Body of pancreas (tissue), 4 donors: ENCODE results near the gene BCO2. TPM values are rescaled to one million over a fixed set of nuclear protein-coding genes. Genes with fewer than 3 reads are reported as not detected.

ENCODE experiments used
- ATAC-seq: fragments of 150-250 bp; one replicate; pipeline ENCODE4 v1.9.1; 2016
- DNase-seq, 4 donors: peaks; one replicate each; pipeline ENCODE4 v3.0.0-alpha.2; 2019
- H3K27ac ChIP-seq, 4 donors: fragments of 200-600 bp; sonication (generic); 1 replicate in 3 of 4; 2 replicates in 1 of 4; pipeline versions ENCODE4 v1.5.1 to v1.6.1; 2016 to 2019; ENCODE audit warnings: mild to moderate bottlenecking in 1 of 4, mixed read lengths in 1 of 4, moderate library complexity in 1 of 4
- H3K27me3 ChIP-seq, 2 donors: fragments of 200-600 bp; sonication (generic); one replicate each; pipeline ENCODE4 v1.6.0; 2016; ENCODE audit warnings: mild to moderate bottlenecking in 1 of 2
- H3K36me3 ChIP-seq, 2 donors: fragments of 200-600 bp; sonication (generic); replicated peaks in 1 of 2; 2 replicates each; pipeline ENCODE4 v1.5.1; 2016; ENCODE audit warnings: low read depth in 2 of 2; ENCODE audit not compliant: insufficient read depth in 1 of 2
- H3K4me1 ChIP-seq: fragments of 200-600 bp; sonication (generic); one replicate; pipeline ENCODE4 v1.6.0; 2016
- H3K4me3 ChIP-seq, 2 donors: fragments of 200-600 bp; sonication (generic); 1 replicate in 1 of 2; 2 replicates in 1 of 2; pipeline ENCODE4 v1.5.1; 2016 to 2019
- H3K9me3 ChIP-seq, 3 donors: fragments of 200-600 bp; sonication (generic); 1 replicate in 2 of 3; 2 replicates in 1 of 3; pipeline ENCODE4 v1.5.1; 2016
- POLR2A ChIP-seq, 3 donors: fragments of 450-650 bp; IDR thresholded peaks; one replicate each; pipeline ENCODE4 v1.6.1; 2016; ENCODE audit warnings: antibody characterized with exemption in 3 of 3, mild to moderate bottlenecking in 2 of 3
- WGBS, 2 donors: methylation state at CpG; one replicate each; pipeline ENCODE4 v1.1.5; 2017; 5-methylcytosine and 5-hydroxymethylcytosine counted together
- intact Hi-C: fragments of 100-400 bp; cut with DNase I; formaldehyde crosslinking; loops from one replicate; pipeline ENCODE4 v1.15.1; 2023
- total RNA-seq, 2 donors: library from RNA; depleted of rRNA; stranded (reverse); fragments of >200 nt; gene quantifications; one replicate each; pipeline ENCODE4 v1.1.0, GENCODE V29; 2016
- TF ChIP-seq, protein P1 (sequence below), 7 experiments: fragments of 450-650 bp in 4 of 7; fragments of 200-600 bp in 3 of 7; sonication (generic) in 3 of 7; IDR thresholded peaks; one replicate each; pipeline ENCODE4 v1.5.1; 2016 to 2019; ENCODE audit warnings: antibody characterized with exemption in 7 of 7

BCO2 gene
- total RNA-seq, 2 donors from 2014 or later: 3.6 to 4.2 TPM

GRCh38 chr11:112235750-112236390, 60.6 kb downstream of the BCO2 start:
- 88 to 94% methylated on average over 8 of the region's 8 CpGs for WGBS, 2 donors
- H3K36me3 ChIP-seq: peaks cover 0 to 12% of the 10 kb centered on the region in 2 donors

DNA sequence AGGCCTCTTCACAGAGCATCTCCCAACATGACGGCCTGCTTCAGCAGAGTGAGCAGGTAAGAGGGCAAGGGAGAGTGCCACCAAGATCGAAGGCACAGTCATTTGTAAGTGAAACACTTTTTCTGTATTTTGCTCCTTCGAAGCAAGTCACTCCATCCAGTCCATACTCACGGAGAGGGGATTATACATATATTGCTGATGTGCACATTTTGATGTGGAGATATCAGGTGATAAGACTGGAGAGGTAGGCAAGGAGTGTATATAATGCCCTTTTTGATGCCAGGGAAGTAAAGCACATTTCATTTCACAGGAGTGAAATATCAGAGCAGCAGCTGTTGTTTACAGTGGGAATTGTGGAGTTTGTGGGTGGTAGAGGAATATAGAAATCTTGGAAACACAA, 62.1 kb downstream of the BCO2 start:
- H3K9me3 ChIP-seq: no peaks in the 10 kb centered on the region
- no peaks in the 10 kb centered on the region for H3K4me1 ChIP-seq
- ATAC-seq (no peak), DNase-seq (no peak)
- WGBS, 2 donors: 91 to 94% methylated on average over 4 of the region's 4 CpGs
- no peak overlapping the region for H3K4me3 ChIP-seq
- TF ChIP-seq POLR2A (IDR thresholded peaks at IDR 0.05): no peak
- TF ChIP-seq, protein P1, sequence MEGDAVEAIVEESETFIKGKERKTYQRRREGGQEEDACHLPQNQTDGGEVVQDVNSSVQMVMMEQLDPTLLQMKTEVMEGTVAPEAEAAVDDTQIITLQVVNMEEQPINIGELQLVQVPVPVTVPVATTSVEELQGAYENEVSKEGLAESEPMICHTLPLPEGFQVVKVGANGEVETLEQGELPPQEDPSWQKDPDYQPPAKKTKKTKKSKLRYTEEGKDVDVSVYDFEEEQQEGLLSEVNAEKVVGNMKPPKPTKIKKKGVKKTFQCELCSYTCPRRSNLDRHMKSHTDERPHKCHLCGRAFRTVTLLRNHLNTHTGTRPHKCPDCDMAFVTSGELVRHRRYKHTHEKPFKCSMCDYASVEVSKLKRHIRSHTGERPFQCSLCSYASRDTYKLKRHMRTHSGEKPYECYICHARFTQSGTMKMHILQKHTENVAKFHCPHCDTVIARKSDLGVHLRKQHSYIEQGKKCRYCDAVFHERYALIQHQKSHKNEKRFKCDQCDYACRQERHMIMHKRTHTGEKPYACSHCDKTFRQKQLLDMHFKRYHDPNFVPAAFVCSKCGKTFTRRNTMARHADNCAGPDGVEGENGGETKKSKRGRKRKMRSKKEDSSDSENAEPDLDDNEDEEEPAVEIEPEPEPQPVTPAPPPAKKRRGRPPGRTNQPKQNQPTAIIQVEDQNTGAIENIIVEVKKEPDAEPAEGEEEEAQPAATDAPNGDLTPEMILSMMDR (IDR thresholded peaks at IDR 0.05): no peak
- H3K27me3 ChIP-seq: no peaks in the 10 kb centered on the region
- peaks cover 0 to 12% of the 10 kb centered on the region in 2 donors for H3K36me3 ChIP-seq
- no peak overlapping the region for H3K27ac ChIP-seq
- intact Hi-C loops: no loop called here

More at GRCh38 chr11:112235750-112236390, 60.6 kb downstream of the BCO2 start:
- TF ChIP-seq POLR2A (IDR thresholded peaks at IDR 0.05): no peak
- TF ChIP-seq, protein P1 (IDR thresholded peaks at IDR 0.05): no peak
- H3K27ac ChIP-seq: no peak overlapping the region
- H3K27me3 ChIP-seq: no peaks in the 10 kb centered on the region
- intact Hi-C loops: no loop called here
- H3K4me1 ChIP-seq: no peaks in the 10 kb centered on the region
- H3K4me3 ChIP-seq: no peak overlapping the region
- DNase-seq: no peak
- no peak for ATAC-seq
- H3K9me3 ChIP-seq: no peaks in the 10 kb centered on the region

DNA sequence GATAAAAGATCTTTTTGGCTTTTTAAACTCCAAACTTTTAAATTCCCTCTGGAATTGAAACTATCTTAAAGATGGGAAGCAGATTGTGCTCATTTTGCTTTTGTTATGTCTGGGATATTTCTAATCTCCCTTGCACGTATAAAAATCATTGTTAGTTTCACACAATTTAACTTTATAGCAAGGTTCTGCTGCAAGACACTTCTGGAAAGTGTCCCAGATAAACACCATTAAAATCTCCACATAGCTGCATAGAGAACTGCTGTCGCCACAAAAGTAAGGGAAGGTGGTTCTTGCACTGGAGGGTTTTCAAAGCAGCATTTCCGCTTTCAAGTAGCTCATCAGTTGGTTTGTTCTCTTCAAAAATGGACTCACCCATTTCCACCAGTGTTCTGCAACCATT, 62.7 kb downstream of the BCO2 start:
- no peak overlapping the region for H3K4me3 ChIP-seq
- intact Hi-C loops: no loop called here
- no peaks in the 10 kb centered on the region for H3K27me3 ChIP-seq
- TF ChIP-seq, protein P1 (IDR thresholded peaks at IDR 0.05): no peak
- TF ChIP-seq POLR2A (IDR thresholded peaks at IDR 0.05): no peak
- H3K9me3 ChIP-seq: no peaks in the 10 kb centered on the region
- no peak overlapping the region for H3K27ac ChIP-seq
- ATAC-seq (no peak), DNase-seq (no peak)
- peaks cover 0 to 14% of the 10 kb centered on the region in 2 donors for H3K36me3 ChIP-seq
- no peaks in the 10 kb centered on the region for H3K4me1 ChIP-seq
- 90 to 95% methylated on average over 3 of the region's 3 CpGs for WGBS, 2 donors

DNA sequence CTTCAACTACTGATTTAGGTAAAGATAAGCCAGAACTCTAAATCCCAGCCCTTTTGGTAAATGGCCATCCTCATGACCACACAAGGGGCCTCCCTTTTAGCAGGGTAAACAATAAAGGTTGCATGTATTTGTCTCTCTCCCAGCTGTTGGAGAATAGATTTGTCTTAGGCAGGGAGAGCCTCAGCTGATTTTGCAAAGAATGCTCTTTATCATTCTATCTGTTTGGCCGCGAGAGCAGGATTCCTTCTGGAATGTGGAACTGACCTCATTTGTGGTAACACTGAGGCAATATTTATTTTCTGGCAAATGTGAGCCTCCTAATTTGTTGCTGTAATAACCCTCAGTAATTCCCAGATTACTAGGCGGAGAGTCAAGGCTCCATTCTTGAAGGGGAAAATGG, 66.2 kb downstream of the BCO2 start:
- H3K4me1 ChIP-seq: no peaks in the 10 kb centered on the region
- intact Hi-C loops: no loop called here
- H3K4me3 ChIP-seq: no peak overlapping the region
- ATAC-seq (peak; percentile 55), DNase-seq (peak in 1 of 4 donors; percentile 19)
- no peaks in the 10 kb centered on the region for H3K27me3 ChIP-seq
- WGBS, 2 donors: 54 to 73% methylated on average over 3 of the region's 3 CpGs
- H3K27ac ChIP-seq: no peak overlapping the region
- TF ChIP-seq, protein P1 (IDR thresholded peaks at IDR 0.05): no peak
- TF ChIP-seq POLR2A (IDR thresholded peaks at IDR 0.05): no peak
- H3K36me3 ChIP-seq: peaks cover 0 to 11% of the 10 kb centered on the region in 2 donors
- H3K9me3 ChIP-seq: no peaks in the 10 kb centered on the region

- WGBS, 2 donors: 33 to 46% methylated on average over 4 of the region's 4 CpGs
- Histone ChIP-seq H3K27ac (no peak overlapping the region), H3K36me3 (peaks cover 0 to 2% of the 10 kb centered on the region in 2 donors), H3K4me1 (no peaks in the 10 kb centered on the region), H3K4me3 (no peak overlapping the region), H3K9me3 (no peaks in the 10 kb centered on the region), H3K27me3 (no peaks in the 10 kb centered on the region)
- TF ChIP-seq POLR2A (IDR thresholded peaks at IDR 0.05): no peak
- TF ChIP-seq, protein P1 (IDR thresholded peaks at IDR 0.05): no peak
- DNase-seq (no peak), ATAC-seq (no peak)
- intact Hi-C loops: no loop called here
Measured at GRCh38 chr11:112247201-112247600, 71.9 kb downstream of the BCO2 start.
